K562 (cell line): ENCODE measurements around the gene LOC101059915.
A peak's percentile ranks its signal among the peaks of the same experiment; 100 is the strongest.

Source experiments
- ATAC-seq: fragments of 200-7000 bp; cut with Tn5 transposase; 3 replicates; pipeline ENCODE4 v1.9.1; 2020; ENCODE audit warnings: moderate library complexity
- BruUV-seq: library from RNA; stranded (reverse); fragments of 400-500 nt; replicated peaks from 2 replicates; lab custom pipeline; 2021; lab: Mats Ljungman, UMichigan
- CTCF ChIA-PET: fragments of 300-600 bp; formaldehyde crosslinking; extraction: SDS; loops from one replicate; lab custom pipeline; 2021; ENCODE audit warnings: low intra/inter-chr PET ratio; lab: Yijun Ruan, JAX
- POLR2A ChIA-PET: fragments of 300-600, 350-650 bp; sonication (Branson Sonifier 250); formaldehyde crosslinking; extraction: SDS; loops from one replicate; lab custom pipeline; 2021; ENCODE audit warnings: antibody characterized with exemption, inconsistent platforms; lab: Yijun Ruan, JAX
- DNase-seq, 4 experiments: peaks; one replicate each; pipeline versions ENCODE4 v3.0.0 to v3.0.0-alpha.2; 2011 to 2018; ENCODE audit warnings: low spot score in 3 of 4, mixed read lengths in 3 of 4; ENCODE audit errors: extremely low read depth in 1 of 4
- FAIRE-seq: peaks from 2 replicates; lab custom pipeline; 2011; peaks lifted over from hg19 to GRCh38; lab: Jason Lieb, UNC
- H2AFZ ChIP-seq: 2 replicates; pipeline ENCODE4 v1.6.0; 2011; ENCODE audit warnings: low read depth, low read length, control low read depth, inconsistent platforms
- H3K27ac ChIP-seq: fragments of 200-600 bp; 3 replicates; pipeline ENCODE4 v1.8.0; 2011; ENCODE audit warnings: low read depth, mild to moderate bottlenecking, control low read depth, inconsistent platforms, low read length, moderate library complexity, mixed read lengths; ENCODE audit errors: extremely low read depth
- H3K27me3 ChIP-seq, 2 experiments: fragments of 300-600 bp in 1 of 2; 2 replicates in 1 of 2; 3 replicates in 1 of 2; pipeline versions ENCODE4 v1.6.0 to v1.8.0; 2011; ENCODE audit warnings: inconsistent platforms in 2 of 2, low read length in 2 of 2, mild to moderate bottlenecking in 1 of 2, mixed read lengths in 1 of 2, moderate library complexity in 1 of 2; ENCODE audit not compliant: control insufficient read depth in 2 of 2, insufficient read depth in 2 of 2
- H3K36me3 ChIP-seq: fragments of 300-600 bp; 3 replicates; pipeline ENCODE4 v1.8.0; 2011; ENCODE audit warnings: mild to moderate bottlenecking, low read length, inconsistent platforms; ENCODE audit not compliant: control insufficient read depth, insufficient read depth
- H3K4me1 ChIP-seq, 2 experiments: fragments of 200-600 bp in 1 of 2; replicated peaks in 1 of 2; 2 replicates in 1 of 2; 3 replicates in 1 of 2; pipeline versions ENCODE4 v1.5.1 to v1.8.0; 2011; ENCODE audit warnings: inconsistent platforms in 2 of 2, low read length in 2 of 2, mild to moderate bottlenecking in 1 of 2, mixed read lengths in 1 of 2, moderate library complexity in 1 of 2; ENCODE audit not compliant: control insufficient read depth in 2 of 2, insufficient read depth in 2 of 2
- H3K4me2 ChIP-seq: 2 replicates; pipeline ENCODE4 v1.6.1; 2011; ENCODE audit warnings: low read length, control low read depth, inconsistent platforms, mixed read lengths; ENCODE audit not compliant: insufficient read depth
- H3K4me3 ChIP-seq: fragments of 200-600 bp; sonication (generic), shearing (Covaris generic); 2 replicates; pipeline ENCODE4 v1.5.1; 2016; ENCODE audit warnings: control low read depth, inconsistent platforms
- H3K79me2 ChIP-seq: fragments of 200-600 bp; 3 replicates; pipeline ENCODE4 v1.8.0; 2011; ENCODE audit warnings: low read length, inconsistent platforms; ENCODE audit not compliant: control insufficient read depth, insufficient read depth
- H3K9ac ChIP-seq, 2 experiments: 2 replicates each; pipeline versions ENCODE4 v1.6.0 to v1.6.1; 2011; ENCODE audit warnings: low read depth in 2 of 2, low read length in 2 of 2, control low read depth in 1 of 2, inconsistent platforms in 1 of 2, mild to moderate bottlenecking in 1 of 2, mixed read lengths in 1 of 2; ENCODE audit not compliant: insufficient read depth in 1 of 2
- H3K9me1 ChIP-seq: one replicate; pipeline ENCODE4 v1.6.0; 2011; ENCODE audit warnings: inconsistent platforms, mild to moderate bottlenecking, low read length, moderate library complexity; ENCODE audit not compliant: control insufficient read depth, insufficient read depth
- H3K9me3 ChIP-seq: replicated peaks from 2 replicates; pipeline ENCODE4 v1.5.1; 2011; ENCODE audit warnings: low read depth, low read length, inconsistent platforms; ENCODE audit not compliant: control insufficient read depth, insufficient read depth
- H4K20me1 ChIP-seq: replicated peaks from 2 replicates; pipeline ENCODE4 v1.6.1; 2011; ENCODE audit warnings: low read length, inconsistent platforms, mixed read lengths; ENCODE audit not compliant: control insufficient read depth, insufficient read depth
- CXXC5 ChIP-seq: fragments of 250-450 bp; sonication (Bioruptor Pico); IDR thresholded peaks from 2 replicates; pipeline ENCODE4 v1.8.0; 2022; ENCODE audit warnings: inconsistent platforms, mild to moderate bottlenecking, moderate library complexity
- FOXP4 ChIP-seq: sonication (generic); formaldehyde crosslinking; IDR thresholded peaks from 2 replicates; pipeline ENCODE4 v1.8.0; 2022; ENCODE audit warnings: mild to moderate bottlenecking, missing genetic modification reagents, borderline replicate concordance
- GTF2E2 ChIP-seq: fragments of 200-800 bp; sonication (Bioruptor generic); IDR thresholded peaks from 2 replicates; pipeline ENCODE4 v1.6.1; 2016; ENCODE audit warnings: missing genetic modification characterization, missing compliant biosample characterization
- KDM1A ChIP-seq, 2 experiments: fragments of 450-650 bp; IDR thresholded peaks; 2 replicates each; pipeline ENCODE4 v1.6.1; 2016; ENCODE audit warnings: mild to moderate bottlenecking in 2 of 2
- MCM5 ChIP-seq: fragments of 450-650 bp; IDR thresholded peaks from 2 replicates; pipeline ENCODE4 v1.6.1; 2016; ENCODE audit warnings: low read depth
- NFE2L1 ChIP-seq: fragments of 450-650 bp; IDR thresholded peaks from 2 replicates; pipeline ENCODE4 v1.6.1; 2016; ENCODE audit warnings: missing genetic modification characterization, low read depth, mild to moderate bottlenecking, missing compliant biosample characterization, moderate library complexity, borderline replicate concordance
- POU5F1 ChIP-seq: fragments of 150-350 bp; IDR thresholded peaks from 2 replicates; pipeline ENCODE4 v1.6.1; 2014; ENCODE audit warnings: borderline replicate concordance, low read length, low read depth, mild to moderate bottlenecking; ENCODE audit not compliant: partially characterized antibody
- SREBF1 ChIP-seq: fragments of 150-350 bp; IDR thresholded peaks from 2 replicates; pipeline ENCODE4 v1.6.1; 2014; ENCODE audit warnings: antibody characterized with exemption, low read depth, low read length, borderline replicate concordance
- ZNF431 ChIP-seq: sonication (generic); formaldehyde crosslinking; IDR thresholded peaks from 2 replicates; pipeline ENCODE4 v1.8.0; 2022; ENCODE audit warnings: mild to moderate bottlenecking, missing genetic modification reagents
- WGBS: fragments of 100-300 bp; shearing (Covaris generic); methylation state at CpG from one replicate; pipeline ENCODE4 v1.1.6; 2016; ENCODE audit warnings: low coverage, mixed read lengths; ENCODE audit not compliant: insufficient coverage; ENCODE audit errors: missing lambda C conversion rate; 5-methylcytosine and 5-hydroxymethylcytosine counted together
- in situ Hi-C: fragments of 300-500 bp; cut with MboI; formaldehyde crosslinking; loops from 4 replicates; pipeline ENCODE4 v1.15.0; 2018; ENCODE audit warnings: inconsistent platforms, mixed read lengths
- intact Hi-C: fragments of 100-400 bp; cut with micrococcal nuclease; formaldehyde crosslinking; loops from 2 replicates; pipeline ENCODE4 v1.14.2; 2022

Gene LOC101059915

DNA sequence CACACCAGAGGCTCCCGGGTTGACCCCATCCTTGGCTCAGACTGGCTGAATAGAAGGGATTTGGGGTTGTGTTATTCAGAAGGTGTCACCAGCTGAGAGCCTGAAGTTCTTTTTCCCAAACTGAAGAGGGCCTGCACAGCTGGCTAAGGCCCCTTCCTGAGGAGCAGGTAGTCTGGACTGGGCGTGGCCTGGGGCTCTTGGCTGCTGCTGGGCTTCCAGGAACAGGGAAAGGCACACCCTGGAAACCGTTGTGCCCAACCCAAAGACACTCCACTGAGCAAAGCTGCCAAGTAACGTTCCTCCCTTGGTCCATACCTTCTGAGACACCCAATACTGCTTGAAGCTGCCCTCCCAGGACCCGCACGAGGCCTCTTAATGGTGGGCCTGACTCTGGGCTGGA, 40.8 kb upstream of the LOC101059915 start:
- CTCF ChIA-PET = no interaction called here
- Histone ChIP-seq H3K27me3 (no peaks in the 10 kb centered on the region; a peak in 2 of 5 replicates), H3K9me3 (no peaks in the 10 kb centered on the region)
- POLR2A ChIA-PET = interaction anchor here (0.6 kb wide), 1 partner anchor 8 kb away, joined by 3 read pairs; no protein-coding TSS in a partner anchor
- no peak for FAIRE-seq
- no peak for TF ChIP-seq KDM1A (IDR thresholded peaks at IDR 0.05)
- TF ChIP-seq FOXP4 (CRISPR knock-in tag) = no peak
- no peak for TF ChIP-seq NFE2L1 (tag)
- no peak for TF ChIP-seq SREBF1
- TF ChIP-seq POU5F1 = no peak
- no peak for TF ChIP-seq MCM5
- no peak for TF ChIP-seq CXXC5
- no peak for TF ChIP-seq ZNF431 (CRISPR knock-in tag)
- TF ChIP-seq GTF2E2 (tag) = no peak
- TF ChIP-seq, all 486 proteins: peak for 0
- WGBS = 28% methylated on average over 6 of the region's 6 CpGs
- no peak for ATAC-seq
- intact Hi-C loops = no loop called here
- Histone ChIP-seq H2AFZ (peak overlapping the region; percentile 16; the same call in 1 of the 2 replicates), H3K36me3 (no peaks in the 10 kb centered on the region), H3K27ac (no peak overlapping the region), H3K4me2 (no peak overlapping the region), H3K79me2 (no peaks in the 10 kb centered on the region), H3K9ac (no peak overlapping the region; a peak in 1 of 4 replicates), H3K9me1 (no peaks in the 10 kb centered on the region), H3K4me3 (no peak overlapping the region), H4K20me1 (no peaks in the 10 kb centered on the region), H3K4me1 (peaks cover 2 to 4% of the 10 kb centered on the region in 2 experiments; a peak in 2 of 5 replicates)
- BruUV-seq = no TSS peak
- in situ Hi-C loops = no loop called here
- peak in 2 of 4 experiments; percentile 20 to 27 for DNase-seq
